ENCODE results near the gene PAPPA.
A peak's percentile ranks its signal among the peaks of the same experiment; 100 is the strongest.

PAPPA gene

GRCh38 chr9:116320290-116320689, 166.7 kb downstream of the PAPPA start:
- no peak for DNase-seq

GRCh38 chr9:116322521-116322920, 168.9 kb downstream of the PAPPA start:
- no peak for DNase-seq

- DNase-seq: peak; percentile 18
Observed at GRCh38 chr9:116323012-116323411, 169.4 kb downstream of the PAPPA start.

GRCh38 chr9:116323571-116323970, 170.0 kb downstream of the PAPPA start:
- peak; percentile 58 for DNase-seq

DNA sequence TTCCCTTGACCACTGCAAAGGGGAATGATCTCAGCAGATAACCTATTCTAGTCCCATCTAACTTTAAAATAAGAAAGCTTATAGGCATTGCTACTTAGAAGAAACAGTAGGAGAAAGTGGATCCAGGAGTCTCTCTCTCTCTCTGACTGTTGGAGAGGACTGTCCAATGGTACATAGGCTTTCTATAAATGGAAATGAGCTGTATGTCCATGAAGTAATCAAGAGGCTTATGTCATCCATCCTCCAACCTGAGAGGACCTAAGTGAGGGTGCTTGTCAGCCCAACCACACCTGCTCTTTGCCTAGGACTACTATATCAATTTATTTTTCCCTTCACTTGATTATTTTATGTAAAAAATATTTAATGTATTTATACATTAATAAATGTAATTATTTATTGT, 172.3 kb downstream of the PAPPA start:
- DNase-seq: no peak

- no peak for DNase-seq
Observed at GRCh38 chr9:116327701-116328405, 174.3 kb downstream of the PAPPA start.

- DNase-seq: no peak
Observed at GRCh38 chr9:116329470-116329869, 175.9 kb downstream of the PAPPA start.

GRCh38 chr9:116331241-116331640, 177.7 kb downstream of the PAPPA start:
- DNase-seq: no peak

- DNase-seq: no peak
Observed at GRCh38 chr9:116332090-116332489, 178.5 kb downstream of the PAPPA start.

- no peak for DNase-seq
Observed at GRCh38 chr9:116333254-116333653, 179.7 kb downstream of the PAPPA start.

DNA sequence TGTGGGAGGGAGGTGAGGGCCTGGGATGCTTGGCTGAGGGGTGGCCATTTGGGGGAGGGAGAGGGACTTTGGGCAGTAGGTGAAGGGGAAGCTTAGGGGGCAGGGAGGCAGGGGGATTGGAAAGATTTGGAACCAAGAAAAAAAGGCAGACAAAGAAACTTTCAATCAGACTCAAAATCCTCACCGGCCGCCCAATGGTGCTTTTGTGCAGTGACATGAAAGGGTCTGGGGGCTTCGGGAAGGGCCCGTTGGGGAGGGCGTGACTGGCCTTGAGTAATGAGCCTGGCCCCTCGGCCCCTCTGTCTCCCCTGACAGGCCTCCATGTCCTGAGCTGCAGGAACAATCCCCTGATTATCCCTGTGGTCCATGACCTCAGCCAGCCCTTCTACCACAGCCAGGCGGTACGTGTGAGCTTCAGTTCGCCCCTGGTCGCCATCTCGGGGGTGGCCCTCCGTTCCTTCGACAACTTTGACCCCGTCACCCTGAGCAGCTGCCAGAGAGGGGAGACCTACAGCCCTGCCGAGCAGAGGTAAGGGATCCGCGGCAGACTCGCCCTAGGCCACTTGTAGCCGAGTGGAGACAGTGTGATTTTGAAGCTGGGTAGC, 181.1 kb downstream of the PAPPA start:
- DNase-seq: no peak

DNA sequence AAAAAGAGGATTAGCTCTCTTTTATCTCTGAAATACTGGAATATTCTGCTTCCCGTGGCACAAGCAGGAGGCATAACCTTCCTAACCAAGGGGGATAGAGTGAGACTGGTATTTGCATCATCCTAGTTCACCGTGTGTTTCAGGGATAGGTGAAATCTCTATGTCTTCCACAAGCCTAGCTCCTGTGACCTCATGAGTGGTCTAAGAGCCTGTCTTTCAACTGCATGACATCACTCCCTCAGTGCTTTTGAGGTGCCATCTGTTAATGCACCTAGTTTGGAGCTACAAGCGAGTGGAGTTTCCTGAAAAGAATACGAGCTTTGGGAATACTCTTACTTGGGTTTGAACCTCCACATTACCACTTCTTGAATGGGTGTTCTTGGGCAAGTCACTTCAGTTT, 181.8 kb downstream of the PAPPA start:
- no peak for DNase-seq

GRCh38 chr9:116336133-116336862, 182.7 kb downstream of the PAPPA start:
- no peak for DNase-seq

DNA sequence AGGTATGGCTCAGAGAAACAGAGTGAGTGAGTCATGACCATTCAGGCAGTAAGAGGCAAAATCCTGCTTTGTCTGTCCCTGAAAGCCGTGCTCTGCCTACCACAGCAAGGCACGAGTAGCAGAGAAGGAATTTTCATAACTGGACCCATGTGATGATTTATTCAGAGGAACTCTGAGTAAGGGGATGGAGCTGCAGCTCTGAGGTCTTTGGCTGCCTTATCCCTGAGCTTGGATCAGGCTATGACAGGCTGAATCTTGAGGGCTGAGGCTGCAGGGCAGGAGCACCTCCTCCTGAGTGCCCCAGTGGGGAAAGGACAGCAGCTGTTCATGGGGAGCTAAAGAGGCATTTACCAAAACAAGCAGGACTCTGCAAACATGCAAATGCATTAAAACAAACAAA, 183.4 kb downstream of the PAPPA start:
- no peak for DNase-seq

GRCh38 chr9:116340270-116340669, 186.7 kb downstream of the PAPPA start:
- no peak for DNase-seq

- peak; percentile 67 for DNase-seq
Observed at GRCh38 chr9:116342061-116342460, 188.5 kb downstream of the PAPPA start.

GRCh38 chr9:116342941-116343340, 189.3 kb downstream of the PAPPA start:
- DNase-seq: no peak

DNA sequence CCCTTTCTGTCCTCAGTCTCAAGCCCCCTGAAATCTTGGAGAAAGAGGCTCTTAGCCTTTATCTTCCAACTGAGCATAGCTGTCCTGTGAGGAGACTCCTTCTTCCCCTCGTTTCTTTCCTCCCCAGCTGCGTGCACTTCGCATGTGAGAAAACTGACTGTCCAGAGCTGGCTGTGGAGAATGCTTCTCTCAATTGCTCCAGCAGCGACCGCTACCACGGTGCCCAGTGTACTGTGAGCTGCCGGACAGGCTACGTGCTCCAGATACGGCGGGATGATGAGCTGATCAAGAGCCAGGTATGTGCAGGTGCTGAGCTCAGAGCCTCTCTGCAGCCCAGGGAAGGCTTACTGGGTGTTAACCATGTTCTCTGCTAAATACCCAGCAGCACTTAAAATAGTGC, 190.8 kb downstream of the PAPPA start:
- no peak for DNase-seq

GRCh38 chr9:116345393-116345792, 191.8 kb downstream of the PAPPA start:
- DNase-seq: no peak

GRCh38 chr9:116345817-116346216, 192.2 kb downstream of the PAPPA start:
- DNase-seq: no peak

GRCh38 chr9:116349684-116350083, 196.1 kb downstream of the PAPPA start:
- no peak for DNase-seq

DNA sequence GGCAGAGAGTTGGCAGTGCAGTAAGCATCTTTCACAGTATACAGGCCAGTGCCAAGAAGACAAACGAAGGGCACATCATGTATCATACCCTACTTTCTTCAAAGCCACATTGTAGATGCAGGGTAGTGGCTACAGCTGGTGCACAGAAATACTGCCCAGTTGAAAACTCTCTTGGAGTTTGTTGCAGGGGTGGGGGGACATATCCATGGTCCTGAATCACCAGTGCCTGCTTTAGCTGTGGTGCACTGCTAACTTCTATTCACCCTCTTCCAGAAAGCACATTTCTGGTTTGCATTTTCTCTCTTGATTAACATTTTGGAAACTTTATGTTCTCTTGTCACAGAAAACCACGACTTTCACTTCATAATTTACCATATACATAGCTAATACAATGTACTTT, 196.6 kb downstream of the PAPPA start:
- no peak for DNase-seq

DNA sequence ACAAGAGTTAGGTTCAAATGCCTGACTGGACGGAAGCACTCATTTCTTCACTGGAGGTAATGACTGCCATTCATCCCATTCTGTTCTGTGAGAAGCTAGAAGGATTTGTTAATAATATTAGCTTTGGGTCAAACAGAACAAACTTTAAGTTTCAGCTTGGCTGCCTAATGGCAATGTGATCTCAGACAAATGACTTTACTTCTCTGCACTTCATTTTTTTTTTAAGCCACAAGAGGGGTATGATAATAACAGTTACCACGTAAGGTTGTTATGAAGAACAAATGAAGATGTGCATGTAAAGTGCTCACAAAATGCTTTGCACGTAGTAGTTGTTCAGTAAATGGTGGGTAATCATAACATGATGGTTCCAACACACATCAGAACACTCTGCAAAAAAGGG, 199.4 kb downstream of the PAPPA start:
- DNase-seq: no peak

Measured in NCI-H146 (cell line).